GM19035 (cell line): Measurements from ENCODE around the gene LTBP1.

Experiments
- ATAC-seq: cut with Tn5 transposase; IDR thresholded peaks from one replicate; pipeline ENCODE4 v1.9.1; 2021; ENCODE audit not compliant: unreplicated experiment

The LTBP1 gene

DNA sequence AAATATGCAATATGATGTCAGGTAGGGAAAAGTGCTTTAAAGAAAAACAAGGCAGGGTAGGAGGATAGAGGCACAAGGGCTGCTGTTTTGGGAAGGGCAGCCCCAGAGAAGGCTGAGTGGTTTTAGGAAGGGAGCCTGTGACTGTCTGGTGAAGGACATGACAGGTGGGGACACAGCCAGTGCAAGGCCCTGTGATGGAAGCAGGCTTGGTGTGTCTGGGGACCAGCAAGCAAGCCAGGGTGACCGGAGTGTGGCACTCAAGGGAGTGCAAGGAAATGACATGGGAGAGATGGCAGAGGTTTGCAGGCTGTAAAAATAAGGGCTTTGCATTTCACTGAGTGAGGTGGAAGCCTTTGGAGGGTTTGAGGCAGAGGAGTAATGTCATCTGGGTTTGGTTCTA lies 62.0 kb downstream of the LTBP1 start:
- ATAC-seq, result no peak

GRCh38 chr2:33009249-33009648 lies 62.5 kb downstream of the LTBP1 start:
- no peak for ATAC-seq

DNA sequence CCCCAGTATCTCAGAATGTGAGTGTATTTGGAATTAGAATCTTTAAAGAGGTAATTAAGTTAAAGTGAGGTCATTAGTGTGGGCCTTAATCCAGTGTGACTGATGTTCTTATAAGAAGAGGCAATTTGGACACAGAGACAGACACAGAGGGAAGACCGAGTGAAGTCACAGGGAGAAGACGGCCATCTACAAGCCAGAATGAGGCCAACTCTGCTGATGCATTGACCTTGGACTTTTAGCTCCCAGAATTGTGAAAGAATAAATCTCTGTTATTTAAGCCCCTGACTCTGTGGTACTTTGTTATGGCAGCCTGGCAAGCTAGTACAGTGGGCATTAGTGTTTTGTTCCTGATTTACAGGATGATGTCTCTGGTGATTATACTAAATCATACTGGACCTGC lies 64.6 kb downstream of the LTBP1 start:
- ATAC-seq, result no peak

GRCh38 chr2:33011941-33012340 lies 65.2 kb downstream of the LTBP1 start:
- no peak for ATAC-seq

GRCh38 chr2:33013684-33014110 lies 66.9 kb downstream of the LTBP1 start:
- ATAC-seq, result no peak

DNA sequence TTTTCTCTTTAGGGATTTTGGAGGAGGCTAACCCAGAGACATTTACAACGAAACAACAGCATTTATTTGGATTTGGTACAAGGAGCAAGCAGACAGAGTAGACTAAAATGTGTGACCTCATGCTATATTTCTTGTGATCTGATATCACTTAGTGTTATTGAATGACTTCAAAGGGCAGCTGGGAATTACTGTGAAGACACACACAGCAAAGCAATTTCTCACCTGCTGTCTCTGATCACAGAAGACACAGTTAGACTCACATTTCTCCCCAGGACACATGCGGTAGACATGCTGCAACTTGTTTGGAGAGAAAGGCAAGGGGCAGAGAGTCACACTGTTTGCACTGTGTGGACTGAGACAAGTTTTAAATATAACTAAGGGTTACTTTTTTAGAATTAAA lies 67.5 kb downstream of the LTBP1 start:
- no peak for ATAC-seq

DNA sequence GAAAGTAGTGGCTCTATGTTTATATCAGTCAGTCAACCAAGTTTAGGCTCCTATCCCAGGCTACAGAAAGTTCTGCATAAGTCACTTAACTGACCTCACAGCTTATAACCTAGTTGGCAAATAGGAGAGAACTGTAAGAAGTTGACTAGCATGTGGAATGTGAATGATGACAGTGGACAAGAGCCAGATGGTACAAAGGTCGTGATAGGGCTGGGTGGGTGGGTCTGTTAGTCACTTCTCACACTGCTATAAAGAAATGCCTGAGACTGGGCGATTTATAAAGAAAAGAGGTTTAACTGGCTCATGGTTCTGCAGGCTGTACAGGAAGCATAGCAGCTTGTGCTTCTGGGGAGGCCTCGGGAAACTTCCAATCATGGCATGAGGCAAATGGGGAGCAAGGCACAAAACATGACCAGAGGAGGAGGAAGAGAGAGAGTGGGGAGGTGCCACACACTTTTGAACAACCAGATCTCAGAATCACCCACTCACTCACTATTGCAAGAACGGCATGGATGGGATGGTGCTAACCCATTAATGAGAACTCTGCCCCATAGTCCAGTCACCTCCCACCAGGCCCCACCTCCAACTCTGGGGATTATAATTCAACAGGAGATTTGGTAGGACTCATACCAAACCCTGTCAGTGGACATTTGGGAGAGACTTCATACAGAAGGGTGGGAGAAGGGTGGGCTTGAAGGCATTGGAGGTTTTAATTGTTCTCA lies 68.8 kb downstream of the LTBP1 start:
- no peak for ATAC-seq

DNA sequence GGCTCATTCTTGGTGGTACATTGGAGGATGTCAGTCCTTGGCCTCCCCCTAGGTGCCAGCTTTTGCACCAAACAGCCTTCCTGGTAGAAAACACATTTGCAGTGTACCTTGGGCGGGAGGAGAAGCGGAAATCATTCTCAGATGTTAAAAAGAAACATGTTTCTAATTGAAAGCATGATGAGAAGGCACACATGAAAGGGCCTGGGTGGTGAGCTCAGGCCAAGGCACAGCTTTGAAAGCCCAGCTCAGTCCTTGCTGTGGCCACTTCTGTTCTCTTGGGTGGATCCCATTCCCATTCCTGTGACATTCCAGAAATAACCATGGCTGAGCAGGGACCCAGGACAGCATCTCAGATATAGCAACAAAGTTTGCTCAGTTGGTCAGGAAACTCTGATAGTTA lies 71.5 kb downstream of the LTBP1 start:
- ATAC-seq, result no peak

GRCh38 chr2:33019796-33020195 lies 73.0 kb downstream of the LTBP1 start:
- no peak for ATAC-seq

DNA sequence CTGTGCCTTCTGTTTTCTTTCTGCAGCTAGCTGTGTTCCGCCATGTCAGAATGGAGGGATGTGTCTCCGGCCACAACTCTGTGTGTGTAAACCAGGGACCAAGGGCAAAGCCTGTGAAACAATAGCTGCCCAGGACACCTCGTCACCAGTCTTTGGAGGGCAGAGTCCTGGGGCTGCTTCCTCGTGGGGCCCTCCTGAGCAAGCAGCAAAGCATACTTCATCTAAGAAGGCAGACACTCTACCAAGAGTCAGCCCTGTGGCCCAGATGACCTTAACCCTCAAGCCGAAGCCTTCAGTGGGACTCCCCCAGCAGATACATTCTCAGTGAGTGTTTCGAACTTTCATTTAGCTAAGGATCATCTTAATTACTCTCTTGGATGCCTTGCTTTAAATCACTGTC lies 74.1 kb downstream of the LTBP1 start:
- no peak for ATAC-seq

GRCh38 chr2:33021542-33022227 lies 74.9 kb downstream of the LTBP1 start:
- ATAC-seq, result no peak

DNA sequence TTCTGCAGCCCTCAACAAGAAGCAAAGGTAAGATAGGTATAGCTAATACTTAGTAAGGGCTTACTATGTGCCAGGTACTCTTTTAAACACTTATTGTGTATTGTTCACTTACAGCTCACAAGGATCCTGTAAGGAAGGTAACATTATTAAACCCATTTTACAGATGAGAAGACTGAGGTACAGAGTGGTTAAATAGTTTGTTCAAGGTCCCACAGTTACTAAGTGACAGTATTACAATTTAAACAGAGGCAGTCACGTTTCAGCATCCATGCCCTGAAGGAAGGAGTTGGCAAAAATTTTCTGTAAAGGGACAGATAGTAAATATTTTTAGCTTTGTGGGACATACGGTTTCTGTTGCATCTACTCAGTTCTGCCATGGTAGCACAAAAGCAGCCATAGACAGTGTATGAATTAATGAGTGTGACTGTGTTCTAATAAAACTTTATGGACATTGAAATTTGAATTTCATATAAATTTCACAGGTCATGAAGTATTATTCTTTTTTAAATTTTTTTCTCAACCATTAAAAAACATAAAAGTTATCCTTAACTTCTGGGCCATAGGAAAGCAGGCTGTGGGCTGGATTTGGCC lies 75.7 kb downstream of the LTBP1 start:
- ATAC-seq, result no peak

DNA sequence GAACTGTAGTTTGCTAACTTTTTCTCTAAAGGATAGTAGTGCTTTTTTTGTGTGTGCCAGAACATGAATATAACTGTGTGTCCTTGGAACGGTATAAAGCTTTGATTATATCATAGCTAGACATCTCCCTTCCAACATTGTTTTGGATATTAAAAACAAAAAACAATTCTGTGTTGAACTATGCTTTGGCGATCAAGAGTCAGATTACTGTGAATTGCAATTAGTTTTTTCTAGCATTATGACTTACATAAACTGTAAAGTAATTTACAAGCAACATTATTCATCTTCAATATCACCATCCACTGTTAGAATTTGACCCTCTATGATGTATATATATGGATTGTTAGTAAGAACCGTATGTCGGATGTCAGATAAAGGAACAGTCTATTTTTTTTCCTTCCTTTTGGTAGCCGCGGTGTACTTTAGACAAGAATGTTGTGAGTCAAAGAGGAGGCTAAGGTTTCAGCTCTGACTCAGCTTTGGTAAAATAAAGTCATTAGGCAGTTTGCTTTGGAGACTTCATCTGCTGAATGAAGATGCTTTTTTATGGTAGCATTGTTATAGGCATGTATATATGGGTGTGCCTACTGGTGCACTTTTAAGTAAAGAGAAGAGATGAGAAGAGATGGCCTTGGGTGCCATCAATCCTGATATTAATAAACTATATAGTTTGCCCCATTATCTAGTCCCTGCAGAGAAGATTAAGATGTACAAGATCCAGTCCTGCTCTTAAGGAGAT lies 76.4 kb downstream of the LTBP1 start:
- ATAC-seq, result no peak

- no peak for ATAC-seq
Observed at GRCh38 chr2:33023728-33024500, 77.2 kb downstream of the LTBP1 start.

DNA sequence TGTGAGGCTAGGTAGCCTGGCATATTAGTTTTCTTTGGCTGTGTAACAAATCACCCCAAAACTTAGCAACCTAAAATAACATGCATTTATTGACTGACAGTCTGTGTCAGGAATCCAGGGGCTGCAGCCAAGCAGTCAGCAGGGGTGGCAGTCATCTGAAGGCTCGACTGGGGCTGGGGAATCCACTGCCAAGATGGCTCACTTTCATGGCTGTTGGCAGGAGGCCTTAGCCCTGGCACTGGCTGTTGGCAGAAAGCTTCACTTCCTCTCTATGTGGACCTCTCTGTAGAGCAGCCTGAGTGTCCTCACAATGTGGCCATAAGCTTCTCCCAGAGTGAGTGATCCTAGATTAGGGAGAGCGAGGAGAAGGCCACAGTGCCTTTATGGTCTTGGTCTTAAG lies 78.0 kb downstream of the LTBP1 start:
- ATAC-seq, result no peak

- no peak for ATAC-seq
Observed at GRCh38 chr2:33029459-33029858, 82.7 kb downstream of the LTBP1 start.

DNA sequence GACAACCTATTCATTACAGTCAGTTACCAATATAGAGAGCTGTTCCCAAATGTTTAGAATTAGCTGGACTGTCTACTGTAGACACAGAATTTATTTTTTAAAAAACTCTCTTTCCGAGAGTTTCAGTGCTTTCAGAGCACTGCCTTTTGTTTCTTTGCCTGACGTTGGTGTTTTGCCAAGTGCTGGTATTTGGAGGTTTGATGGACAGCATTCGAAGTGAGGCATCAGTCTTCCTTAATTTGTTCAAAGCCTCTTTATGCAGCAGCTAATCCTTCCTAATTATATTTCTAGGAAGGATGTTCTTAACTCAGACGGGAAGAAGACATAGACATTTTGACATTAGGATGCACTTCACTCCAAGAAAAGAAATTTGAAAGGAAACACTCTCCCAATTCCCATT lies 83.2 kb downstream of the LTBP1 start:
- ATAC-seq, result no peak

- no peak for ATAC-seq
Observed at GRCh38 chr2:33030326-33030725, 83.6 kb downstream of the LTBP1 start.

- no peak for ATAC-seq
Observed at GRCh38 chr2:33032245-33032644, 85.5 kb downstream of the LTBP1 start.

GRCh38 chr2:33033606-33034081 lies 86.9 kb downstream of the LTBP1 start:
- no peak for ATAC-seq

DNA sequence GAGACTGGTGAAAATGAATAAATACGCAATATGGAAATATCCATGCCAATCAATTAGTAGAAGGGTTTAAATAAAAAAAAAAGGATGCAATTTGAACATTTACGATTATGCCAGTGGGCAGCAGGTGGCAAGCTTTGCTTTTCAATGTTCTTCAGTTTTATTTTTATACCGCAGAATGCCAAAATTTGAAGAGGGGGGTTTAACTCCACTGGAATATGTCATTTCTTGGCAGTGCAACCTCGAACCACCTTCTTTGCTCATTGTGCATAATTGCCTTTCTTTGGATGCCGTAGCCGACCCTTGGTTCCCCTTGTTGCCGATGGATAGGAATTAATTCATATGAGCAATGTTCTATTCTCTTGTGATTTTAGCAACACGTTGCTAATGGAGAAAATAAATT lies 88.0 kb downstream of the LTBP1 start:
- ATAC-seq, result no peak
